ENCODE measurements around the gene SDR42E2. TPM values are rescaled to one million over a fixed set of nuclear protein-coding genes. Genes with fewer than 3 reads are reported as not detected.
A peak's percentile ranks its signal among the peaks of the same experiment; 100 is the strongest.

SDR42E2 gene
- total and polyA plus RNA-seq, 7 donors = 0.01 to 0.08 TPM; not detected in 5

DNA sequence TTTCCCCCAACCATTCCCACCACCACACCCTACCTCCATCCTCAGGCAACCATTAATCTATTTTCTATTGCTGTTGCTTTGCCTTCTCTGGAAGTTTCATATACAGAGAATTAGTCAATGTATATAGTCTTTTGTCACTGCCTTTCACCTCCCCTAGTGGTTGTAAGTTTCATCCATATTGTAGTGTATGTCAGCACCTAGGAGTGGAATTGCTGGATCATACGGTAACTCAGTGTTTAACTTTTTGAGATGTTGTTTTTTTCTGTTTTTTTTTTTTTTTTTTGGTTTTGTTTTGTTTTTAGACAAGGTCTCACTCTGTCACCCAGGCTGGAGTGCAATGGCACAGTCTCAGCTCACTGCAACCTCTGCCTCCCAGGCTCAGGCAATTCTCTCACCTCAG, 60.7 kb downstream of the SDR42E2 start:
- intact Hi-C loops (cut with DNase I) = no loop called here
- no peak for ATAC-seq

DNA sequence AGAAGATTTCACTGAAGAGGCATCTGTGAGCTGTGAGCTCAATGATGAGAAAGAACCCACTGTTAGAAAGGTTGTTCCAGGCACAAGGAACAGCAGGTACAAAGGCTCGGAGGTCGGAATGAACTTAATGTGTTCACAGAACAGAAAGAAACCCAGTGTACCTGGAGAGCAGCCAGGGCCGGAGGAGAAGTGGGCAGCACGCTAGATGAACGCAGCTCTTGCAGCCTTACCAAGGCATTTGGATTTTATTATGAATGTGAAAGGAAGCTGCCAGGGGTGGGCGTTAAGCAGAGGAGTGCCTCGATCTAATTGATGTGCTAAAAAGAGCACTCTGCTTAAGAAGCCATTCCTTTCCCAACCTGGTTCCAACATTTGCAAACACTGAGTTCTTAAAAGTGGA, 62.8 kb downstream of the SDR42E2 start:
- ATAC-seq (peak in 1 of 4 donors; percentile 11), DNase-seq (peak in 1 of 2 donors; percentile 32)
- Histone ChIP-seq H3K27me3 (ENCODE audit: insufficient read depth in 3 of 3, low read length in 2 of 3) (no peaks in the 10 kb centered on the region), H3K4me3 (no peak overlapping the region), H3K4me1 (peaks cover 27% of the 10 kb centered on the region), H3K36me3 (ENCODE audit: insufficient read depth in 1 of 2, low read depth in 1 of 2) (peaks cover 0 to 46% of the 10 kb centered on the region in 2 donors), H3K27ac (peak overlapping the region; percentile 69), H3K9me3 (no peaks in the 10 kb centered on the region)
- intact Hi-C loops (cut with DNase I) = loop anchor here (5.0 kb wide), 2 partner anchors 37 to 42 kb away; no protein-coding TSS in a partner anchor
- TF ChIP-seq, protein P1, sequence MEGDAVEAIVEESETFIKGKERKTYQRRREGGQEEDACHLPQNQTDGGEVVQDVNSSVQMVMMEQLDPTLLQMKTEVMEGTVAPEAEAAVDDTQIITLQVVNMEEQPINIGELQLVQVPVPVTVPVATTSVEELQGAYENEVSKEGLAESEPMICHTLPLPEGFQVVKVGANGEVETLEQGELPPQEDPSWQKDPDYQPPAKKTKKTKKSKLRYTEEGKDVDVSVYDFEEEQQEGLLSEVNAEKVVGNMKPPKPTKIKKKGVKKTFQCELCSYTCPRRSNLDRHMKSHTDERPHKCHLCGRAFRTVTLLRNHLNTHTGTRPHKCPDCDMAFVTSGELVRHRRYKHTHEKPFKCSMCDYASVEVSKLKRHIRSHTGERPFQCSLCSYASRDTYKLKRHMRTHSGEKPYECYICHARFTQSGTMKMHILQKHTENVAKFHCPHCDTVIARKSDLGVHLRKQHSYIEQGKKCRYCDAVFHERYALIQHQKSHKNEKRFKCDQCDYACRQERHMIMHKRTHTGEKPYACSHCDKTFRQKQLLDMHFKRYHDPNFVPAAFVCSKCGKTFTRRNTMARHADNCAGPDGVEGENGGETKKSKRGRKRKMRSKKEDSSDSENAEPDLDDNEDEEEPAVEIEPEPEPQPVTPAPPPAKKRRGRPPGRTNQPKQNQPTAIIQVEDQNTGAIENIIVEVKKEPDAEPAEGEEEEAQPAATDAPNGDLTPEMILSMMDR (IDR thresholded peaks at IDR 0.05) = no peak
- WGBS, 3 donors = 23 to 45% (median 25%) methylated on average over 7 of the region's 7 CpGs

More for the DNA sequence above, 60.7 kb downstream of the SDR42E2 start:
- DNase-seq = no peak
- TF ChIP-seq, protein P1 (IDR thresholded peaks at IDR 0.05) = no peak
- peaks cover 0 to 25% of the 10 kb centered on the region in 2 donors for H3K36me3 ChIP-seq (ENCODE audit: insufficient read depth in 1 of 2, low read depth in 1 of 2)
- no peak overlapping the region for H3K4me3 ChIP-seq
- H3K27me3 ChIP-seq (ENCODE audit: insufficient read depth in 3 of 3, low read length in 2 of 3) = no peaks in the 10 kb centered on the region
- peaks cover 45% of the 10 kb centered on the region for H3K4me1 ChIP-seq
- no peaks in the 10 kb centered on the region for H3K9me3 ChIP-seq
- WGBS, 3 donors = 83 to 100% (median 98%) methylated on average over 1 of the region's 1 CpG
- H3K27ac ChIP-seq = peak overlapping the region; percentile 69

DNA sequence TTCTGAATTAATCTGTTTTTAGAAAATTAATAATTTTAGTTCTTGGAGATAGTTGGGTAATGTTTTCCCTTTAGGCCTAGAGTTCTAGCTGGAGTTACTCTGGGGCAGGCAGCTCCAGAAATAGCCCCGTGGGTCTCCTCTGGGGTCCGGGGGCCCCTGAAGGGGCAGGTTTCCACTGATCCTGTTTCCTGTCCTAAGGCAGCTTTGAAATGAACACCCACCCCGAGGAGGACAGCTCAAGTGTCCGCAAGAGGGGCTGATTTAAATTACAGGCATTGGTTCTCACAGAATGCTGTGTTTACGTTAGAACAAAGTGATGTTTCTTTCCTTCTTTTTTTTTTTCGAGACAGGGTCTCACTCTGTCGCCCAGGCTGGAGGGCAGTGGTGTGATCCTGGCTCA, 67.6 kb downstream of the SDR42E2 start:
- no peak for DNase-seq
- H3K27ac ChIP-seq = peak overlapping the region; percentile 40
- H3K4me3 ChIP-seq = no peak overlapping the region
- H3K27me3 ChIP-seq (ENCODE audit: insufficient read depth in 3 of 3, low read length in 2 of 3) = no peaks in the 10 kb centered on the region
- H3K4me1 ChIP-seq = peaks cover 5% of the 10 kb centered on the region
- TF ChIP-seq, protein P1 (IDR thresholded peaks at IDR 0.05) = no peak
- ATAC-seq = no peak
- 41 to 52% (median 46%) methylated on average over 7 of the region's 7 CpGs for WGBS, 3 donors
- no peaks in the 10 kb centered on the region for H3K9me3 ChIP-seq
- peaks cover 2 to 62% of the 10 kb centered on the region in 2 donors for H3K36me3 ChIP-seq (ENCODE audit: insufficient read depth in 1 of 2, low read depth in 1 of 2)
- intact Hi-C loops (cut with DNase I) = loop anchor here (5.0 kb wide), 2 partner anchors 32 to 37 kb away; no protein-coding TSS in a partner anchor

DNA sequence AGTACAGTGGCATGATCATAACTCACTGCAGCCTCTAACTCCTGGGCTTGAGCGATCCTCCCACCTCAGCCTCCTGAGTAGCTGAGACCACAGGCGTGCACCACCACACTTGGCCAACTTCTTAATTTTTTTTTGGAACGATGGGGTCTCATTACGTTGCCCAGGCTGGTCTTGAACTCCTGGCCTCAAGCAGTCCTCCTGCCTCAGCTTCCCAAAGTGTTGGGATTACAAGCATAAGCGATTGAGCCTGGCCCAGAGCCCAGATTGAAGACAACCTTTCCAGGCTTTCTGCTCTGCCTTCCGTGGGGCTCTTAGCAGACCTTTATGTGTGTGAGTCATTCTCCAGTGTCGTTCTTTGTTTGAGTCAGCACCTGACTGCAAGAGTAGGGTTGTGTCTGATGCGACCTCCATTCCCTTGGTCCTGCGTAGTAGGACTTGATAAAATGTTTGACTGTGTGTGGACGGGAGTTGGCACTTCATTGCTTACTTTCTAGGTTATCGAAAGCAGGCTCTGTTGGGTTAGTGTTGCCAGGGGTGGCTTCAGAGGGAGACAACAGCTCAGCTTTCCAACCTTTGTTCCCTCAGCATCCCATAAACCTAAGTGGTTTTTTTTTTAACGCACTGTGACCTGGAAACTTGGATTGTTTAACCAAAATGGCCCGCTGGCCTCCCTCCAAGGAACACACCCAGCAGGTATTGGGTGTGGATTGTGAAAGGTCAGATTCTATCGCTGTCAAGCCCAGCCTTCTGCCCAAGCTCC, 70.2 kb downstream of the SDR42E2 start:
- intact Hi-C loops (cut with DNase I) = no loop called here

More for the DNA sequence above, 70.2 kb downstream of the SDR42E2 start:
- peaks cover 2 to 52% of the 10 kb centered on the region in 2 donors for H3K36me3 ChIP-seq (ENCODE audit: insufficient read depth in 1 of 2, low read depth in 1 of 2)
- no peaks in the 10 kb centered on the region for H3K27me3 ChIP-seq (ENCODE audit: insufficient read depth in 3 of 3, low read length in 2 of 3)
- no peak for DNase-seq
- peak overlapping the region; percentile 38 for H3K27ac ChIP-seq
- H3K4me3 ChIP-seq = no peak overlapping the region
- H3K4me1 ChIP-seq = no peaks in the 10 kb centered on the region
- ATAC-seq = peak; percentile 44 to 80 (median 70)
- TF ChIP-seq, protein P1 (IDR thresholded peaks at IDR 0.05) = no peak
- H3K9me3 ChIP-seq = no peaks in the 10 kb centered on the region
- WGBS, 3 donors = 59 to 77% (median 66%) methylated on average over 14 of the region's 14 CpGs

Data from psoas muscle (tissue), 8 donors.